ENCODE results near the gene TAF10.

The TAF10 gene

GRCh38 chr11:6640036-6640984 is 28.3 kb upstream of the TAF10 start:
- DNase-seq (ENCODE audit: low read depth), result no peak

DNA sequence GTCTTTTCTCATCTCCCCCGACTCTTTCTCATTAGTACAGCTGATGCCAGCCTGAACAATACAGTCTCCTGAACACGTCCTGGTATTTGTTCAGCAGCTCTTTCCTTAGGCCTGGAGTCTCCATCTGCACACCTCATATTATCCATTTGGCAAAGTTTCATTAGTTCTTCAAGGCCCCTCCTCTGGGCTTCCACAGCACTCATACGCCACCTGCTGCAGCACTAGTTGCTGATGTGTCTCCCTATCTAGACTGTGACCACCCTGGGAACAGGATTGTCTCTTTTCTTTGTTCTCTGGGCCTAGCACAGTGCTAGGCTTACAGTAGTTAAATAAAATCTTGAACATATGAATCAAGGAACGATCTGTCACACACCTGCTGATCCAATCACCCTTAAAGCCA is 26.4 kb upstream of the TAF10 start:
- DNase-seq (ENCODE audit: low read depth), result no peak

DNA sequence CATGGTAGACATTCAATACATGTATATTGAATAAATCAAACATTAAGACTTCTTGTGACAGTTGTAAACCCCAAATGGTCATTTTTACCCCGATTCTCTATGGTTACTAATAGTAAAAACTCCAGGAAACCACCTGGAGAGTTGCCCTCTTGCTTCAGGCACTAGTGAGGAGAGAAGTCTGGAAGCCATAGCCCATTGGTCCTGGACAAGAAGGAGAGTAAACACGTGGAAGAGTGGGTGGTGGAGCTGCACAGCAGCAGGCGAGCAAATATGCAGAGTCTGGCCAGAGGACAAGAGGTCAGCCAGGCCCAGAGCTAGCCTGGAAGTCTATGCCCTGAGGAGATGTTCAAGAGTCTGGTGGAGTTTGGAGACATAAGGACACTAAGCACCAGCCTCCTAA is 25.9 kb upstream of the TAF10 start:
- DNase-seq (ENCODE audit: low read depth), result no peak

GRCh38 chr11:6636480-6636879 is 24.5 kb upstream of the TAF10 start:
- no peak for DNase-seq (ENCODE audit: low read depth)

- DNase-seq (ENCODE audit: low read depth), result no peak
Observed at GRCh38 chr11:6635082-6635932, 23.3 kb upstream of the TAF10 start.

- no peak for DNase-seq (ENCODE audit: low read depth)
Observed at GRCh38 chr11:6634534-6634933, 22.5 kb upstream of the TAF10 start.

DNA sequence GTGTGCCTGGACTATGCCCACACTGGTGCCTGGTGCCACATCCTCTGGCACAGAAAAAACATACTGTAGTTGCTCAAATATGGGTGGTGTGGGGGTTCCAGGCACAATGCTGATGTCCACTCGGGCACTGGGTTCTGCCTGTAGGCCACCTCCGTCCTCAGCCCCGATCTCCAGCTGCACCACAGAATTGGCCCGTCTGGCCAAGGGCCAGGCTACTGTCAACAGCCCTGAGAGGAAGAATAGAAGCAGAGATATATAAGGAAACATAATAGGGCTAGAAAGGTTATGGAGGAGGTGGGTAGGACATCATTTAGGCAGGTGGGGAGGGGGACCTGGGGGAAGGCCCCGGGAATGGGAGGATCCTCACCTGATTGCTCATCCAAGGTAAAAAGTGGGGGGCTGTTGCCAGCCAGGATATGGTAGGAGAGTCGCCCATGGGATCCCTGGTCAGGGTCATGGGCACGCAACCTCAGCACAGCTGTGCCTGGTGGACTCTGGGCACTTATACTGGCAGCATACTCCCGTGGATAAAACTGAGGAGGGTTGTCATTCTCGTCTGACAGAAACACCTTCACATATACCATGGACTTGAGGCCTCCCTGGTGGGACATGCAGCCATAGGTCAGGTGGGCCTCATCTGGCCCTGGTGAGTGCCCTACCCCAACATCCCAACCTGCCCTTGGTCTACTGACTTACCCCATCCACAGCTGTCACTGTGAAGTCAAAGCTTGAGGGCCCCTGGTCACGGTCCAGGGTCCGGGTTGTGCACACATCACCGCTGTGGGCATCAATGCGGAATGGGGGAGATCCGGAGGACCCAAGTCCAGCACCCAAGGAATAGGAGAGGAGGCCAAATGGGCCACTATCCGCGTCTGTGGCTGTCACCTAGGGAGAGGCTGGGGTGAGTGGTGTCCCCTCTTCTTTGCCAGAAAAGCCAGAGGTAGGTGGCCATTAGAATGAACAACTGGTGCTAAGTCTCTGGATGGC is 21.7 kb upstream of the TAF10 start:
- DNase-seq (ENCODE audit: low read depth), result no peak

DNA sequence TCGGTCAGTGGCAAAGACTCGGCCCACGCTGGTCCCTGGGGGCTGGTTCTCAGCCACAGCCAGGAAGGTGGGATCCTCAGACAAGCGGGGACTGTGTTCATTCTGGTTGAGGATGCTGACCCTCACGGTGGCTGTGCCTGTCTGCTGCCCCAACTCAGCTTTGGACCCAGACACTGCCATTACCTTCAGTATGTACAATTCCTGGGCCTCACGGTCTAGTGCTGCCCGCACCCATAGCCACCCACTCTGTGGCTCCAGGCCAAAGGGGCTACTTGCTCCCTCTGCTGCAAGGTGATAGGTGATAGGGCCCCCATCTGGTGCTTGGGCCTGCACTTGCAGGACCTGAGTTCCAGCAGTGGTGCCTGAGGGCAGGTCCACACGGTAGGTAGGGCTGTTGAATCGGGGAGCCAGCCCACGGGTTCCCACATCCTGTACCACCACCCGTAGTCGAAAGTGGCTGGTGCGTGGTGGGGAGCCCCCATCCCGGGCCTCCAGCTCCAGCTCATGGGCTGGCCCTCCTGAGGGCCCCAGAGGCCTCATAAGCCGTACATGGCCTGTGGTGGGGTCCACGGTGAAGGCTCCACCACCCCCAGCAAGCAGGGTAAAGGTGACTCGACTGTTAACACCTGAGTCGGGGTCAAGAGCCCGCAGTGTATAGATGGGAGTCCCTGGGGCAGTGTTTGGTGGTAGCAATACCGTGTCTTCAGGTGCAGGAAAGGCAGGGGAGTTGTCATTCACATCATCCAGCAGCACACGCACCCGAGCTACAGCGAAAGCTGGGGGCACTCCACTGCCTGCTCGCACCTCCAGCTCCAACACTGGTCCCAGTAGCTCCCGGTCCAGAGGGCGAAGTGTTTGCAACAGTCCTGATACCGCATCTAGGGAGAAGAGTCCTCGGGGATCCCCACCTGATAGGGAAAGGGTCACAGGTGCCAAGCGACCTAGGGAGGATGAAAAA is 20.4 kb upstream of the TAF10 start:
- no peak for DNase-seq (ENCODE audit: low read depth)

- DNase-seq (ENCODE audit: low read depth), result no peak
Observed at GRCh38 chr11:6631361-6631890, 19.4 kb upstream of the TAF10 start.

DNA sequence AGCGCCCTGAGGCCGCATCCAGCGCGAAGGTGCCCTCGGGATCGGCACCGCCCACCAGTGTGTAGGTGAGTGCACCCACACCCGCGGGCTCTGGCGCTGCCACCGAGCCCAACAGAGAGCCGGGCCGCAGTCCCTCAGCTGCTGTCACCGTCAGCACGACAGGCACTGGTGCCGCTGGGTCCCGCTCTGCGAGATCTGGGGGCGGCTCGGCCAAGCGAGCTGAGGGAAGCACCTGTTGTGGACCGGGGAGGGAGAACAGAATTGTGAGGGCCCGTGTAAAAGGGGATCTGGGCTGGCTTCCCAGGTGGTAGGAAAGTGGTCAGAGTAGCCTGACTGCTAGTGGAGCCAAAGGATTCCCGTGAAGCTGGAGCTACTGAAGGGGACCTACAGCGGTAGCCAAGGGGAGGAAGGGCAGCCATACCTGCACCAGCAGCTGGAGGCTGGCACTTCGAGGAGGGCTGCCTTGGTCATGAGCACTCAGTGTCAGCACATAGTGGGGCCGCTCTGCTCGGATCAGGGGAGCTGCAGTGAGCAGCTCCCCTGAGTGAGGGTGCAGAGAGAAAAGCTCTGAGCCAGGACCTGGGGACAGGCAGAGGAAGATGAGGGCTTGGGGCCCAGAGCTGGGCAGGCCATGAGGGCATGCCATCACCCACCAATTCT is 18.7 kb upstream of the TAF10 start:
- DNase-seq (ENCODE audit: low read depth), result no peak

DNA sequence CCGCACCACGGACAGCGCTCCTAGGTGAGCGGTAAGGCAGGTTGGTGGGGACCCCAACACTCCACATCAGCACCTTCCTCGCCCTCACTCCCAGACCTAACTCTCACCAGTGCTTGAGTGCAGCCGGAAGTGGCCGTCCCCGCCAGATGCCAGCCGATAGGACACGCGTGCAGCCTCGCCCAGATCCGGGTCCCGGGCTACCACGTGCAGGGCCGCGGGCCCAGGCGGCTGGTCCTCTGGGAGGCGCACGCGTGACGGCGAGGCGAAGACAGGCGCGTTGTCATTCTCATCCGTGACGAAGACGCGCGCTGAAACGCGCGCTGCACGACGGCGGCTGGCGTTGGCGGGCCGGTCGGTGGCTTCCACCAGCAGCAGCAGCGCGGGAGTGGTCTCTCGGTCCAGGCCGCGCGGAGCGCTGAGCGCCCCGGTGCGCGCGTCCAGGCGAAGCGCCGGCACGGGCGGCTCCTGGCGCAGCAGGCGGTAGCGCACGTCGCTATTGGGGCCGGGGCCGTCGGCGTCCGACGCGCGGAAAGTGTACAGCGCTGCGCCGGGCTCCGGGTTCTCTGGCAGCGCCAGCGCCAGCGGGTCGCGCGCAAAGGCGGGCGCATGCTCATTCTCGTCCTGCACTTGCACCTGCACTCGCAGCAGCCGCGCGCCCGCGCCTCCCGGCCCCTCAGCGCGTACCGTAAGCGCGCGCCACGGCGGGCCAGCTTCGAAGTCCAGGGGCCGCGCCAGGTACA is 18.0 kb upstream of the TAF10 start:
- no peak for DNase-seq (ENCODE audit: low read depth)

- no peak for DNase-seq (ENCODE audit: low read depth)
Observed at GRCh38 chr11:6629573-6629891, 17.5 kb upstream of the TAF10 start.

DNA sequence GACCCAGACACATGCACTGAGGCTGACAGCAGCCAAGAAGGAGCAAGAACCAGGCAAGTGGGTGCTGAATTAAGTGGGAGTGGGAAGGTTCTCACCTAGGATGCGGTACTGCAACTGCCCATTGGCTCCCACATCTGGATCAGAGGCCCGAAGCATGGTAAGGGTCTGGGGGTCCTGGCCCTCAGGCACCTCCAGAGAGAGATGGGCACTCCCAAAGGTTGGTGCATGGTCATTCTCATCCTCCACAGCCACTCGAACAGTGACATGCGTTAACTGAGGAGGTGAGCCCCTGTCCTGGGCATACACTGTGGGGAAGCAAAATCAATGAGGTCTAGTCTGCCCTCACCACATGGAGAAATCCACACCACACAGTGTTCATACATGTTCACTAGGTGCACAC is 16.5 kb upstream of the TAF10 start:
- DNase-seq (ENCODE audit: low read depth), result no peak

DNA sequence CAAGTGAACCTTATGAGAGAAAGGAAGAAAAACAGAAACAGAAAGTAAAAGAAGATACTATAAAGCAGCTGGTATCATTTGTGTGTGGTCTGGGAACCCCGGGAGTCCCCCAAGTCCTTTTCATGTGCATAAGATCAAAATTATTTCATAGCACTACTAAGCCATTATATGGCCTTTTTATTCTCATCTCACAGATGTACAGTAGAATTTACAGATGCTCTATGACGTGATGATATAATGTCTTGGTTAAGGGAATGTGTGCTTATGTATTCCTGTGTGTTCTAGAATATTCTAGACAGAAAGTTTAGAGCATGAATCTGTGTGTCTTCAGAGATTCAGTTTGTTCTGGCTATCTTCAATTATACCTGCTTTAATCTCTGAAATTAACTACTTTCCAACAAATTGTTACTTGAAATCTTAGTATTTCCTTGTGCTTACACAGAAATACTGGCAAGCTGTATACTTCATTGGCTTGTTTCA is 15.8 kb upstream of the TAF10 start:
- DNase-seq (ENCODE audit: low read depth), result no peak

GRCh38 chr11:6626971-6627761 is 15.2 kb upstream of the TAF10 start:
- no peak for DNase-seq (ENCODE audit: low read depth)

DNA sequence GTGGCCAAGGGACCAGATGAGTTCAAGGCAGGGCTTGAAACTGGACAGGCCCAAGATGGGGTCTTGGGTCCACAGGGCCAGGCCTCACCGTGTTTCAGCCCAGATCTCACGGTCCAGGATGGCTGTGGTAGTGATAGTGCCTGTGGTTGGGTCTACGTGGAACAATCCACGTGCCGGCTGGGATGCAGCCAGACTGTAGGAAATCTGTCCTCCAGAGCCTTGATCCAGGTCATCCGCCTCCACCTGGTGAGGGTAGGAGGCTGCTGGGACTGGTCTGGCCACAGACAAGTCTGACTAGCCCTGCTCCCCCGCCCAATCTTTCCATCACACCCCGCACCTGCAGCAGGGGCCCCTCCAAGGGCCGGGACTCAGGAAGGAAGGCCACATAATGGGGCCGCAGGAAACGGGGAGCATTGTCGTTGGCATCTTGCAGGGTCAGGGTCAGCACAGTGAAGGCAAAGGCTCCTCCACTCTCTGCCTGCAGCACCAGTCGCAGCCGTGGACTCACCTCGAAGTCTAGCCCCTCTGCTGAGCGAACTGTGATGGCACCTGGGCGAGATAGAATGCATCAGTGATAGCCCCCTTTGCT is 13.9 kb upstream of the TAF10 start:
- DNase-seq (ENCODE audit: low read depth), result no peak

GRCh38 chr11:6625156-6625831 is 13.3 kb upstream of the TAF10 start:
- no peak for DNase-seq (ENCODE audit: low read depth)
